Peyer's patch (tissue), 4 donors: ENCODE data around the gene ITGB8. TPM values are rescaled to one million over a fixed set of nuclear protein-coding genes. Genes with fewer than 3 reads are reported as not detected.

Experiments used
- DNase-seq, 3 donors: peaks; one replicate each; pipeline ENCODE4 v3.0.0-alpha.2; 2017 to 2019
- H3K27ac ChIP-seq, 4 donors: fragments of 200-600 bp; sonication (generic); one replicate each; pipeline ENCODE4 v1.5.1; 2016 to 2019
- H3K27me3 ChIP-seq, 2 donors: fragments of 200-600 bp; sonication (generic); one replicate each; pipeline ENCODE4 v1.5.1; 2019
- H3K36me3 ChIP-seq, 3 donors: fragments of 200-600 bp; sonication (generic); one replicate each; pipeline ENCODE4 v1.5.1; 2016 to 2019
- H3K4me1 ChIP-seq, 4 donors: fragments of 200-600 bp; sonication (generic); one replicate each; pipeline ENCODE4 v1.5.1; 2016 to 2019
- H3K4me3 ChIP-seq, 4 donors: fragments of 200-600 bp; sonication (generic); 1 replicate in 3 of 4; 2 replicates in 1 of 4; pipeline ENCODE4 v1.5.1; 2016 to 2019; ENCODE audit warnings: mild to moderate bottlenecking in 1 of 4
- H3K9me3 ChIP-seq, 4 donors: fragments of 200-600 bp; sonication (generic); one replicate each; pipeline ENCODE4 v1.5.1; 2016 to 2019; ENCODE audit warnings: mild to moderate bottlenecking in 1 of 4
- POLR2A ChIP-seq, 2 donors: fragments of 450-650 bp; IDR thresholded peaks; one replicate each; pipeline ENCODE4 v1.5.1; 2017; ENCODE audit warnings: antibody characterized with exemption in 2 of 2, mild to moderate bottlenecking in 2 of 2, moderate library complexity in 2 of 2
- total RNA-seq, 4 donors: library from RNA; depleted of rRNA; stranded (reverse); fragments of >200 nt; gene quantifications; one replicate each; pipeline ENCODE4 v1.1.0, GENCODE V29; 2016
- TF ChIP-seq, protein P1 (sequence below), 6 experiments: fragments of 450-650 bp in 4 of 6; fragments of 200-600 bp in 2 of 6; sonication (generic) in 1 of 6; IDR thresholded peaks; one replicate each; pipeline ENCODE4 v1.5.1; 2017 to 2019; ENCODE audit warnings: antibody characterized with exemption in 6 of 6, mild to moderate bottlenecking in 3 of 6, moderate library complexity in 1 of 6

Gene ITGB8
- total RNA-seq, 4 donors from 2014 or later = 20.6 to 45.8 (median 32.7) TPM

DNA sequence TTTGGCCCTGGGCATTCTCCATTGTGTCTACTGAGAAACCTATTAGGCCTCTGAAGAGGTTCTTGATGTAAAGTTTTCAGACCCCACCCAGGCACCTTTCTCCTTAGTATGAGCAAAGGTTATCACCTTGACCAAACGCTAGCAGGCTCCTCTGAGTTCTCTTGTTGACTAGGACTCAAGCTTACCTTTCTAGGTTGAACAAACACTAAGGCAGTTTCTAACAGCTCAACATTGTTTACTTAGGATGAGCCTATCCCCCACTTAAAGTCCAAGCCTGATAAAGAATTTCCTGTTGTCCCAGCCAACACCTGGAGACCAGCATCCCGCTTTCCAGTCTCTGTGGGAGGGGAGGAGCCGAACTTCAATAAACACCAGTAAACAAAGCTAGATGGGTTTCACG lies 26.3 kb upstream of the ITGB8 start:
- Histone ChIP-seq H3K36me3 (no peaks in the 10 kb centered on the region), H3K4me1 (peaks cover 0 to 33% (median 2%) of the 10 kb centered on the region in 4 donors), H3K9me3 (no peaks in the 10 kb centered on the region), H3K27ac (peak overlapping the region in 2 of 4 donors; percentile 62 to 76), H3K27me3 (no peaks in the 10 kb centered on the region), H3K4me3 (no peak overlapping the region)
- peak in 1 of 3 donors; percentile 49 for DNase-seq
- TF ChIP-seq POLR2A (IDR thresholded peaks at IDR 0.05) = no peak
- TF ChIP-seq, protein P1, sequence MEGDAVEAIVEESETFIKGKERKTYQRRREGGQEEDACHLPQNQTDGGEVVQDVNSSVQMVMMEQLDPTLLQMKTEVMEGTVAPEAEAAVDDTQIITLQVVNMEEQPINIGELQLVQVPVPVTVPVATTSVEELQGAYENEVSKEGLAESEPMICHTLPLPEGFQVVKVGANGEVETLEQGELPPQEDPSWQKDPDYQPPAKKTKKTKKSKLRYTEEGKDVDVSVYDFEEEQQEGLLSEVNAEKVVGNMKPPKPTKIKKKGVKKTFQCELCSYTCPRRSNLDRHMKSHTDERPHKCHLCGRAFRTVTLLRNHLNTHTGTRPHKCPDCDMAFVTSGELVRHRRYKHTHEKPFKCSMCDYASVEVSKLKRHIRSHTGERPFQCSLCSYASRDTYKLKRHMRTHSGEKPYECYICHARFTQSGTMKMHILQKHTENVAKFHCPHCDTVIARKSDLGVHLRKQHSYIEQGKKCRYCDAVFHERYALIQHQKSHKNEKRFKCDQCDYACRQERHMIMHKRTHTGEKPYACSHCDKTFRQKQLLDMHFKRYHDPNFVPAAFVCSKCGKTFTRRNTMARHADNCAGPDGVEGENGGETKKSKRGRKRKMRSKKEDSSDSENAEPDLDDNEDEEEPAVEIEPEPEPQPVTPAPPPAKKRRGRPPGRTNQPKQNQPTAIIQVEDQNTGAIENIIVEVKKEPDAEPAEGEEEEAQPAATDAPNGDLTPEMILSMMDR (IDR thresholded peaks at IDR 0.05) = no peak

DNA sequence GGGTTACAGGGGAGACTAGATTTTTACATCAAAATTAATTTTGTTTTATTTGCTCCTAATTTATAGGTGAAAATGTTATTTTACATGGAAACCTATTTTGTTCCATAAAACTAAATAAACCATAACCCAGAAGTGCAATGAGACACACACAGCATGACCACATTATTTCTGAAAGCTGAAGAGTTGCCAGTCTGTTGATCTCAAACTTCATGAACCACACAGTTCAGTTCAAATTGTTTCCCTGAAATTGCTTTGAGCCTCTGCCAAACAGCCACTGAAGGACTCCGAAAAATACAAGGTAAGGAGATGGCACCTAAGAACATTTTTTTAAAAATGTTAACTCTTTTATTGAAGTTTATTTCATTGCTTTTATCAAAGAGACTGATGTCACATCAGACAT lies 25.0 kb upstream of the ITGB8 start:
- no peaks in the 10 kb centered on the region for H3K36me3 ChIP-seq
- TF ChIP-seq, protein P1 (IDR thresholded peaks at IDR 0.05) = no peak
- no peak for TF ChIP-seq POLR2A (IDR thresholded peaks at IDR 0.05)
- H3K27ac ChIP-seq = peak overlapping the region in 1 of 4 donors; percentile 48
- H3K9me3 ChIP-seq = no peaks in the 10 kb centered on the region
- DNase-seq = no peak
- peaks cover 0 to 33% (median 2%) of the 10 kb centered on the region in 4 donors for H3K4me1 ChIP-seq
- no peaks in the 10 kb centered on the region for H3K27me3 ChIP-seq
- no peak overlapping the region for H3K4me3 ChIP-seq

DNA sequence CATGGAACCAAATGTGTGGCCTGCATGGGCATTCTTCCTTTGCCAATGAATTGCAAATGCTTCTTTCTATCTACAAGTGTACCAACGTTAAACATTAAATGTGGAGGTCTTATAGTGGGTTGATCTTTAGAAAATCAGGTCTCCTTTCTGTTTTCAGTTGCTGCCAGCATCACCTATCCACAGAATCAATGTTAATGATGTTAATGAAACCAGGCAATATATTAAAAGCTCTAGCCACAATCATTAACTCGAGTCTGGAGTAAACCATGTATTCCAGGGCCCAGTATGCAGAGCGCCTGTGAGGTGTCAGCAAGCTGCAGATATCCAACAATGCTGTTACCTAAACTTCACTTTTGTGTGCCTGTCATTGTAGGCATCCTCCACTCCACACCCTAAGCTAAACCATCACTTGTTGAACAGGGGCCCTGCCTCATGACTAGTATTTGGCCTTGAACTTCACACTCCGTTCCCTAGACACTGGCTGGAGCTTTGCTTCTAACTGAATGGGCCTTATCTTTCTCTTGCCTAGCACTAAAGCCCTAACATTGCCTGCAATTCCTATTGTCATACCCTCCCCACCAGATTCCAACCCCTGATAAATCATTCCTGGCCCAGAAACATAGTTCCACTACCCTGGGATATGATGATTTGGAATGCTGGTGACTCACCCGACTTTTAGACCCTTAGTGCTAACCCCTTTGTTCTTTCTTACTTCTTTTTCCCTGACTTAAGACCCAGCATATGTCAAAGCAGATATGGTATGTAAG lies 24.3 kb upstream of the ITGB8 start:
- Histone ChIP-seq H3K4me3 (no peak overlapping the region), H3K27me3 (no peaks in the 10 kb centered on the region), H3K36me3 (no peaks in the 10 kb centered on the region), H3K27ac (peak overlapping the region in 2 of 4 donors; percentile 33 to 48), H3K4me1 (peaks cover 0 to 39% (median 2%) of the 10 kb centered on the region in 4 donors), H3K9me3 (no peaks in the 10 kb centered on the region)
- DNase-seq = peak in 1 of 3 donors; percentile 47
- TF ChIP-seq, protein P1 (IDR thresholded peaks at IDR 0.05) = no peak
- no peak for TF ChIP-seq POLR2A (IDR thresholded peaks at IDR 0.05)

DNA sequence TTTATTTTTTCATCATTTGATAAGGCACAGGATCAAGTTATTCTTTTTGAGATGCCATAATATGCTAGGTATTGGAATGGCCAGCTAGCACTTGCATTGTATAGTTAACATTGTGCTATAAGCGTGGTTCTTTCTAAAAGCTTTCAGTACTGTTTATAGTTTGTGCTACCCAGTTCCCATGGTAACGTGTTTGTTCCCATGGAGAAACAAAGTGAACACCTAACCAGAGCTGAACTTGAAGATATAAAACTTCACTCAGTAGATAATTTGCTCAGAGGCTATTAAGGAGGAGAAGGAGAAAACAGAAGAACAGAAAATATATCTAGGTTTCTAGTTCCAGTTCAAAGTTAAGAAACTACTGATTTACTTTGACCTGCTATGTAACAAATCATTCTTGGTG lies 23.6 kb upstream of the ITGB8 start:
- Histone ChIP-seq H3K27ac (peak overlapping the region in 1 of 4 donors; percentile 33), H3K27me3 (no peaks in the 10 kb centered on the region), H3K9me3 (no peaks in the 10 kb centered on the region), H3K36me3 (no peaks in the 10 kb centered on the region), H3K4me1 (peaks cover 0 to 40% (median 2%) of the 10 kb centered on the region in 4 donors), H3K4me3 (no peak overlapping the region)
- TF ChIP-seq, protein P1 (IDR thresholded peaks at IDR 0.05) = no peak
- no peak for TF ChIP-seq POLR2A (IDR thresholded peaks at IDR 0.05)
- no peak for DNase-seq

DNA sequence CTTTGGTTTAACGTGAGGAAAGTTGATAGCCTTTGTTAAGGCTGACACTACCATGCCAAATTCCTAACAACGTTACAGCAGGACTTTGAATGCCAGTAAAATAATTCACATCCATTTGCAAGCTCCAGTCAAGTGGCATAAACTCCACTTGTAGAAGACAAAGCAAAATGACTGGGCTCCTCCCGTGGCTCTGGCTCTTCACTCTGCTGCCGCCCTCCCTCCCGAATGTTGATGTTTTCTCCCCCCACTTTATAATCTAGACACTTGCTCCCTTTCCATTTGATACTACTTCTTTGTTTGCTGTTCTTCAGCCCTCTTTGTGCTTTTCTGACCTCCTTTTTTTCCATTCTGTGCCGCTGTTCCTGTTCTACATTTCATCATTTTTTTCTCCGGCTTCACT lies 22.8 kb upstream of the ITGB8 start:
- Histone ChIP-seq H3K36me3 (no peaks in the 10 kb centered on the region), H3K4me3 (no peak overlapping the region), H3K27me3 (no peaks in the 10 kb centered on the region), H3K9me3 (no peaks in the 10 kb centered on the region), H3K27ac (no peak overlapping the region), H3K4me1 (peaks cover 0 to 38% (median 2%) of the 10 kb centered on the region in 4 donors)
- TF ChIP-seq, protein P1 (IDR thresholded peaks at IDR 0.05) = no peak
- no peak for TF ChIP-seq POLR2A (IDR thresholded peaks at IDR 0.05)
- DNase-seq = no peak
